ENCODE data around the gene ZAP70.
"Not testable (repeated sequence)": the region's sequence is repeated elsewhere in the genome, so short reads cannot be mapped to it uniquely, and the experiment has no call there.

The ZAP70 gene

DNA sequence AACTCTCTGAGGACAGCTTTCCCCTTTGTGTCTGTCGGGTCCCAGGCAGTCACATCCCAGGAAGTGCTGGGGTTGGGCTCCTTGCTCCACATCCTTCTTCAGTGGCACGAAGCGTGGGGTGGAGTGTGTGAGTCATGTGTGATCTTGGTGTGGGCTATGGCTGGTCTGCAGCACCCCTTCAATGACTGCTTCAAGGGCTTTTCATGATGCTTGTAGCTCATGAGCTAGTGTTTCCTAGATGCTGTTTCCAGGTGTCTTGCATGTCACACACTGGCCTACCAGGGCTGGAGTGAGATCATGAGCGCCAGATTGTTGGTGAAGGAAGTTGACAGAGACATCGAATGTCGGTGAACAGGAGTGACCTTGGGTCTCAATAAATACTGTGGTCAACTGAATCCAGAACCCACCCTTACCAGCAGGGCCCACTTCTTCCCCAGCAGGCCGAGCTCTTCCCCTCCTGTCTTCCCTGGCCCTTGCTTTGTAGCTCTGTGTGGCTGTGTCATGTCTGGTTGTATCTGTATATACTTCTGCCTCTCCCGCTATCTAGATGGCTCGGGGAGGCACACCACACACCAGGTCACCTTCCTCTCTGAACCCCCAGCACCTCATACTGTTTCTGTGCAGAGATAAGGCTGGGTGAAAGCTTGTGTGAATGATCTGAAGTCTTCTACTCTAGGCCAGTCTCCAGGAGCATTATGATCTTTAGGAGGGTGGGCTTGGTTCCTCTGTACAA, 40.0 kb upstream of the ZAP70 start:
- TF ChIP-seq, protein P1, sequence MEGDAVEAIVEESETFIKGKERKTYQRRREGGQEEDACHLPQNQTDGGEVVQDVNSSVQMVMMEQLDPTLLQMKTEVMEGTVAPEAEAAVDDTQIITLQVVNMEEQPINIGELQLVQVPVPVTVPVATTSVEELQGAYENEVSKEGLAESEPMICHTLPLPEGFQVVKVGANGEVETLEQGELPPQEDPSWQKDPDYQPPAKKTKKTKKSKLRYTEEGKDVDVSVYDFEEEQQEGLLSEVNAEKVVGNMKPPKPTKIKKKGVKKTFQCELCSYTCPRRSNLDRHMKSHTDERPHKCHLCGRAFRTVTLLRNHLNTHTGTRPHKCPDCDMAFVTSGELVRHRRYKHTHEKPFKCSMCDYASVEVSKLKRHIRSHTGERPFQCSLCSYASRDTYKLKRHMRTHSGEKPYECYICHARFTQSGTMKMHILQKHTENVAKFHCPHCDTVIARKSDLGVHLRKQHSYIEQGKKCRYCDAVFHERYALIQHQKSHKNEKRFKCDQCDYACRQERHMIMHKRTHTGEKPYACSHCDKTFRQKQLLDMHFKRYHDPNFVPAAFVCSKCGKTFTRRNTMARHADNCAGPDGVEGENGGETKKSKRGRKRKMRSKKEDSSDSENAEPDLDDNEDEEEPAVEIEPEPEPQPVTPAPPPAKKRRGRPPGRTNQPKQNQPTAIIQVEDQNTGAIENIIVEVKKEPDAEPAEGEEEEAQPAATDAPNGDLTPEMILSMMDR (IDR thresholded peaks at IDR 0.05; ENCODE audit: low read depth, low read length), result no peak
- H3K4me3 ChIP-seq (ENCODE audit: low read depth, low read length), result no peak overlapping the region

DNA sequence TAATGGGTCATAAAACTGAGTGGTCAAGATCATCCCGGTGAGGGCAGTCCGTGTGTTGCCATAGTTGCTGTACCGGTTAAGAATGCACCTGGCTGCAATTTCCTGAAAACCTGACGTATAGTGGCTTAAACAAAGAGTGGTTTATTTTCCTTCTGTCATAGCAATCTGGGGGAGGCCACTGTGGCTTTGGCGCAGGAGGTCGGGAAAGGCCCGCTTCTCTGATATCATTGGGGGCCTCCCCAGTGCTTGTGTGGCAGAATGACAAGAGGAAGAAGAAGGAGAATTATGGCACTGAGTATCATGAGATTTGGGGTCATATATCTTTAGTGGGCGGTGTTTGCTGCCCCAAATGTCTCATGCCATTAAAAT, 39.5 kb upstream of the ZAP70 start:
- TF ChIP-seq, protein P1 (IDR thresholded peaks at IDR 0.05; ENCODE audit: low read depth, low read length), result no peak
- no peak overlapping the region for H3K4me3 ChIP-seq (ENCODE audit: low read depth, low read length)

DNA sequence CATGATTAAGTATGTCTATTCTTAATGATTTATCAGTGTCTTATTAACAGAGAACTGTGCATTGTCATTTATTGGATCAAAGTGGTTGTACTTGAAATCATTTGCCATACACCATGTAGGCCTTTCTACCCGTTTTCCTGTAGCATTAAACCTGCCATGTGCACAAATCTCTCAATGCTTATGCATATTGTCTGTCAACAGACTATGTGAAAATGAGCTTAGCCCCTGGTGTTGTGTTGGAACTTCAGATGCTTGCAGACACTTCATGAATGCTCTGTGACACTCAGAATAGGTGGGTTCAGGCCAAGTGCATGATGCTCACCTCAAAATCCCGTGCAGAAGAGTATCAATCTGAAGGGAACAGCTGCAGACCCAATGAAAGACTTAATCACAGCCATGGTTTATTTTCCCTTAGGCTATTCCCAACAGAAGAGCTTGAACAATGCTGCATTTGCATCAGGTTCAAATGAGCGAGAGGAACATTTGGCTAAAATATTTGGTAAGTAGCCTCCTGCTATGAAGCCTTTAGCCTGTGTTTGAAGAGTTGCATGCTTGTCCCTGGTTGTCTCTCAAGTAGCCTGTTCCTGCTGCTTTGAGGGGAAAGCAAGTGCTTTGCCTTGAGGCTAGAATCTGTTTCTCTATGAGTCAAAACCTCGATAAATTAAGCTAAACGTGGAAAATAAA, 37.8 kb upstream of the ZAP70 start:
- TF ChIP-seq, protein P1 (IDR thresholded peaks at IDR 0.05; ENCODE audit: low read depth, low read length), result no peak

DNA sequence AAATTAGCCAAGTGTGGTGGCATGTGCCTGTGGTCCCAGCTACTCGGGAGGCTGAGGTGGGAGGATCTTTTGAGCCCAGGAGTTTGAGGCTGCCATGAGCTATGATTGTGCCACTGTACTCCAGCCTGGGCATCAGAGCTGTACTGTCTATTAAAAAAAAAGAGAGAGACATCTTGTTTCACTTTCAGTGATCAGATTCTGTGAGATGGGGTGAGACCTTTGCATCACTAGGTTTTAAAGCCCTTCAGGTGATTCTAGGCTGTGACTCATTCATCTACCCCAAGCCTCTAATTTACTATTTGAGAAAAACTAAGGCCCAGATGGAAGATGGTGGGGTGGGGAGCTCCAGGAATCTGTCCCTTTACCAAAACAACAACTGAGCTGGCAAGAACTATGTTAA, 36.8 kb upstream of the ZAP70 start:
- TF ChIP-seq, protein P1 (IDR thresholded peaks at IDR 0.05; ENCODE audit: low read depth, low read length), result no peak
- H3K4me3 ChIP-seq (ENCODE audit: low read depth, low read length), result no peak overlapping the region

More for the DNA sequence above, 37.8 kb upstream of the ZAP70 start:
- H3K4me3 ChIP-seq (ENCODE audit: low read depth, low read length), result no peak overlapping the region

DNA sequence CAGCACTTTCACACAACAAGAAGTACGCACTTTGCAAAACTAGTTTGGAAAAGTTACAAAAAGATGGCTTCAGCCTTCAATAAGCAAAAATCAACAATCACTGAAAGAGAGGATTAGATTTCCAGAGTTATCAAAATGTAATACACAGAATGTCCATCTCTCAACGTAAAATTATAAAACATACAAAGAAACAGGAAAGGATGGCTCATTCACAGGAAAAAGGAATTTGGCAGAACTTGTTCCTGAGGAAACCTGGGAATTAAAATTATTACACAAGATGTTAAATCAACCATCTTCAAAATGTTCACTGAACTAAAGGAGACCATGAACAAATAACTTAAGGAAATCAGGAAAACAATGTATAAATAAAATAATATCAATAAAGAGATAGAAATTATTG, 35.9 kb upstream of the ZAP70 start:
- TF ChIP-seq, protein P1 (IDR thresholded peaks at IDR 0.05; ENCODE audit: low read depth, low read length), result no peak
- H3K4me3 ChIP-seq (ENCODE audit: low read depth, low read length), result no peak overlapping the region

DNA sequence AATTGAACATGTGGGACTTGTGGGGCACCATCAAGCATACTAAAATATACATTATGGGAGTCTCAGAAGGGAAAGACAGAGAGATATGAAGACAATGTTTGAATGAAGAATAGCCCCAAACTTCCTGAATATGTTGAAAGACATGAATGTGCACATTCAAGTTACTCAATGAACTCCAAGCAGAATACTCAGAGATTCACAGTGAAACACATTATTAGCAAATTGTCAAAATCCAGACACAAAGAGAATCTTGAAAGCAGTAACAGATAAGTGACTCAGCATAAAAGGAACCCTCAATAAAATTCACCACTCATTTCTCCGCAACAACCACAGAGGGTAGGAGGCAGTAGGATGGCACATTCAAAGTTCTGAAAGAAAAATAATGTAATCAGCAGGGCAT, 35.1 kb upstream of the ZAP70 start:
- TF ChIP-seq, protein P1 (IDR thresholded peaks at IDR 0.05; ENCODE audit: low read depth, low read length), result no peak
- no peak overlapping the region for H3K4me3 ChIP-seq (ENCODE audit: low read depth, low read length)

DNA sequence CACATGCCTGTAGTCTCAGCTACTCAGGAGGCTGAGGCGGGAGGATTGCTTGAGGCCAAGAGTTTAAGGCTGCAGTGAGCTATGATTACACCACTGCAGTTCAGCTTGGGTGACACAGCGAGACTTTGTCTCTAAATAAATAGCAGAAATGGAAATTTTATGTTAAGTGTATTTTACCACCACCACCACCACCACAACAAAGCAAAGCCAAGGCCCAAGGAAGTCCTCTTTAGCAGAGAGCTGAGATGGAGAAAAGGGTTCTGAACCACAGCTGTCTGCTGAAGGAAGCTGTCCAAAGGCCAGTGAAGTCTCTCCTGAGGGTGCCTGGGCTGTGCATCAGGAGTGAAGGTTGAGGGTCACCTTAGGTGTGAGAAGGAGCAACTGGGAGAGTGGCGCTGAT, 26.1 kb upstream of the ZAP70 start:
- H3K4me3 ChIP-seq (ENCODE audit: low read depth, low read length), result not testable (repeated sequence)

All from WI38 (cell line).